H1 (cell line): ENCODE results near the gene BUD13. TPM values are rescaled to one million over a fixed set of nuclear protein-coding genes. Genes with fewer than 3 reads are reported as not detected.

Source experiments
- CTCF ChIA-PET: fragments of 300-600 bp; sonication (Branson Sonifier 250); formaldehyde crosslinking; loops from one replicate; lab custom pipeline; 2021; ENCODE audit not compliant: partially characterized antibody; lab: Charles Lee
- POLR2A ChIA-PET: fragments of 300-600 bp; sonication (Branson Sonifier 250); formaldehyde crosslinking; loops from one replicate; lab custom pipeline; 2021; ENCODE audit warnings: inconsistent platforms; ENCODE audit not compliant: partially characterized antibody; lab: Charles Lee
- DNase-seq, 2 experiments: peaks; one replicate each; pipeline versions ENCODE4 v3.0.0 to v3.0.0-alpha.2; 2010 to 2022; ENCODE audit warnings: low spot score in 2 of 2, low read depth in 1 of 2, mixed read lengths in 1 of 2
- FAIRE-seq: peaks from 2 replicates; lab custom pipeline; 2011; peaks lifted over from hg19 to GRCh38; lab: Jason Lieb, UNC
- H2AFZ ChIP-seq: 2 replicates; pipeline ENCODE4 v1.8.1; 2012; ENCODE audit warnings: low read length, inconsistent platforms
- H2AK5ac ChIP-seq: 2 replicates; pipeline ENCODE4 v1.6.1; 2013; ENCODE audit warnings: low read depth, low read length
- H2BK120ac ChIP-seq: replicated peaks from 2 replicates; pipeline ENCODE3; 2013; ENCODE audit warnings: low read depth, low read length, inconsistent platforms
- H2BK12ac ChIP-seq: 2 replicates; pipeline ENCODE4 v1.6.1; 2013; ENCODE audit warnings: low read depth, low read length
- H2BK15ac ChIP-seq: 2 replicates; pipeline ENCODE4 v1.6.1; 2013; ENCODE audit warnings: low read length
- H2BK20ac ChIP-seq: 2 replicates; pipeline ENCODE4 v1.6.1; 2013; ENCODE audit warnings: low read length
- H2BK5ac ChIP-seq: 2 replicates; pipeline ENCODE4 v1.6.1; 2013; ENCODE audit warnings: low read depth, low read length
- H3K14ac ChIP-seq: 2 replicates; pipeline ENCODE4 v1.6.1; 2013; ENCODE audit warnings: inconsistent platforms; ENCODE audit not compliant: insufficient read length
- H3K18ac ChIP-seq: 2 replicates; pipeline ENCODE4 v1.6.1; 2013; ENCODE audit warnings: low read length; ENCODE audit errors: extremely low read depth
- H3K23ac ChIP-seq: 2 replicates; pipeline ENCODE4 v1.6.1; 2013; ENCODE audit warnings: inconsistent platforms; ENCODE audit not compliant: insufficient read length
- H3K23me2 ChIP-seq: 2 replicates; pipeline ENCODE4 v1.6.1; 2013; ENCODE audit warnings: low read depth, low read length
- H3K27ac ChIP-seq: 2 replicates; pipeline ENCODE4 v1.6.1; 2011; ENCODE audit warnings: low read depth, low read length, inconsistent platforms
- H3K27me3 ChIP-seq, 4 experiments: replicated peaks in 1 of 4; 1 replicate in 1 of 4; 2 replicates in 3 of 4; pipeline versions ENCODE4 v1.6.1 to v1.8.1; 2011 to 2013; ENCODE audit warnings: low read length in 3 of 4, mild to moderate bottlenecking in 3 of 4, inconsistent platforms in 2 of 4, mixed read lengths in 2 of 4, moderate library complexity in 1 of 4; ENCODE audit not compliant: control insufficient read depth in 3 of 4, insufficient read depth in 3 of 4; ENCODE audit errors: extremely low read depth in 1 of 4
- H3K36me3 ChIP-seq, 4 experiments: 2 replicates each; pipeline versions ENCODE4 v1.6.1 to v1.8.1; 2011 to 2013; ENCODE audit warnings: mild to moderate bottlenecking in 4 of 4, low read length in 3 of 4, moderate library complexity in 2 of 4, control low read depth in 1 of 4, inconsistent platforms in 1 of 4; ENCODE audit not compliant: insufficient read depth in 4 of 4, control insufficient read depth in 2 of 4
- H3K4ac ChIP-seq: replicated peaks from 2 replicates; pipeline ENCODE3; 2013; ENCODE audit warnings: low read length, low read depth, mixed read lengths, inconsistent platforms; ENCODE audit not compliant: insufficient read length
- H3K4me1 ChIP-seq, 4 experiments: replicated peaks in 1 of 4; 1 replicate in 1 of 4; 2 replicates in 3 of 4; pipeline versions ENCODE4 v1.6.1 to v1.8.1; 2011 to 2013; ENCODE audit warnings: low read length in 3 of 4, inconsistent platforms in 2 of 4, mixed read lengths in 1 of 4; ENCODE audit not compliant: insufficient read depth in 4 of 4, control insufficient read depth in 3 of 4
- H3K4me2 ChIP-seq, 2 experiments: 2 replicates each; pipeline versions ENCODE4 v1.6.1 to v1.8.1; 2011 to 2013; ENCODE audit warnings: low read depth in 2 of 2, low read length in 2 of 2, control low read depth in 1 of 2, inconsistent platforms in 1 of 2, mild to moderate bottlenecking in 1 of 2; ENCODE audit not compliant: insufficient read depth in 1 of 2
- H3K4me3 ChIP-seq, 4 experiments: fragments of 200-600, 300-600 bp in 1 of 4; sonication (generic), shearing (Covaris generic), sonication (Bioruptor Twin) in 1 of 4; 2 replicates each; pipeline versions ENCODE4 v1.5.1 to v1.8.1; 2011 to 2016; ENCODE audit warnings: low read length in 4 of 4, low read depth in 3 of 4, control low read depth in 2 of 4, inconsistent platforms in 2 of 4, mild to moderate bottlenecking in 2 of 4, mixed read lengths in 1 of 4, moderate library complexity in 1 of 4; ENCODE audit not compliant: insufficient read depth in 2 of 4; ENCODE audit errors: extremely low read depth in 1 of 4
- H3K56ac ChIP-seq: replicated peaks from 2 replicates; pipeline ENCODE3; 2013; ENCODE audit warnings: low read depth, mild to moderate bottlenecking, mixed read lengths, low read length, inconsistent platforms; ENCODE audit not compliant: insufficient read length
- H3K79me1 ChIP-seq: 2 replicates; pipeline ENCODE4 v1.6.1; 2013; ENCODE audit warnings: low read depth, low read length, control low read depth
- H3K79me2 ChIP-seq, 2 experiments: 2 replicates each; pipeline versions ENCODE4 v1.6.1 to v1.8.1; 2012 to 2013; ENCODE audit warnings: low read length in 2 of 2, mild to moderate bottlenecking in 2 of 2, inconsistent platforms in 1 of 2; ENCODE audit not compliant: insufficient read depth in 2 of 2, control insufficient read depth in 1 of 2
- H3K9ac ChIP-seq, 4 experiments: replicated peaks in 1 of 4; 1 replicate in 1 of 4; 2 replicates in 3 of 4; pipeline versions ENCODE4 v1.6.1 to v1.8.1; 2011 to 2013; ENCODE audit warnings: low read depth in 3 of 4, low read length in 3 of 4, control low read depth in 2 of 4, mild to moderate bottlenecking in 2 of 4, moderate library complexity in 2 of 4, inconsistent platforms in 1 of 4; ENCODE audit errors: extremely low read depth in 1 of 4
- H3K9me3 ChIP-seq, 2 experiments: 2 replicates each; pipeline versions ENCODE4 v1.6.1 to v1.8.1; 2012 to 2013; ENCODE audit warnings: mild to moderate bottlenecking in 2 of 2, moderate library complexity in 2 of 2, control low read depth in 1 of 2, inconsistent platforms in 1 of 2, low read depth in 1 of 2, low read length in 1 of 2, mixed read lengths in 1 of 2; ENCODE audit not compliant: insufficient read depth in 2 of 2
- H4K20me1 ChIP-seq, 2 experiments: replicated peaks in 1 of 2; 2 replicates each; pipeline versions ENCODE3 to v1.8.1; 2011 to 2013; ENCODE audit warnings: inconsistent platforms in 2 of 2, low read length in 2 of 2, mild to moderate bottlenecking in 1 of 2; ENCODE audit not compliant: insufficient read depth in 2 of 2, control insufficient read depth in 1 of 2
- H4K5ac ChIP-seq: 2 replicates; pipeline ENCODE4 v1.6.1; 2013; ENCODE audit warnings: low read length, low read depth, mixed read lengths, inconsistent platforms; ENCODE audit not compliant: insufficient read length
- H4K8ac ChIP-seq: 2 replicates; pipeline ENCODE4 v1.8.0; 2013; ENCODE audit warnings: mild to moderate bottlenecking, moderate library complexity, low read length, inconsistent platforms; ENCODE audit not compliant: insufficient read depth; ENCODE audit errors: extremely low read depth
- H4K91ac ChIP-seq: replicated peaks from 2 replicates; pipeline ENCODE3; 2013; ENCODE audit warnings: low read length, mixed read lengths, inconsistent platforms; ENCODE audit not compliant: insufficient read length
- BRCA1 ChIP-seq: IDR thresholded peaks from 2 replicates; pipeline ENCODE4 v1.6.1; 2012; ENCODE audit warnings: low read depth, low read length, improper control_type of control experiment
- HDAC2 ChIP-seq, 2 experiments: fragments of 300-600 bp in 1 of 2; sonication (generic) in 1 of 2; IDR thresholded peaks; 2 replicates each; pipeline ENCODE4 v1.6.1; 2011 to 2012; ENCODE audit warnings: low read depth in 2 of 2, low read length in 2 of 2, mild to moderate bottlenecking in 2 of 2, moderate library complexity in 2 of 2, borderline replicate concordance in 1 of 2, inconsistent platforms in 1 of 2
- KDM1A ChIP-seq: fragments of 200-600, 300-600 bp; sonication (generic); IDR thresholded peaks from 2 replicates; pipeline ENCODE4 v1.7.1; 2016; ENCODE audit warnings: mild to moderate bottlenecking, low read length, borderline replicate concordance
- USF2 ChIP-seq: IDR thresholded peaks from 2 replicates; pipeline ENCODE4 v1.6.1; 2011; ENCODE audit warnings: low read length, improper control_type of control experiment
- WGBS, 2 experiments: shearing (Covaris generic) in 1 of 2; methylation state at CpG; one replicate each; pipeline versions ENCODE4 v1.1.6 to v1.1.7; 2013 to 2015; ENCODE audit warnings: low lambda C conversion rate in 2 of 2, mixed read lengths in 2 of 2, inconsistent platforms in 1 of 2, low coverage in 1 of 2, missing lambda C conversion rate in 1 of 2; ENCODE audit not compliant: insufficient replicate concordance in 2 of 2, insufficient coverage in 1 of 2, insufficient read length in 1 of 2; ENCODE audit errors: extremely low coverage in 1 of 2, missing lambda C conversion rate in 1 of 2; 5-methylcytosine and 5-hydroxymethylcytosine counted together
- polyA plus RNA-seq, 7 experiments: library from polyadenylated mRNA; depleted of rRNA in 3 of 7; stranded (reverse) in 5 of 7; unstranded in 2 of 7; fragments of >200 nt in 5 of 7; fragments of 200-250 nt in 2 of 7; gene quantifications; 1 replicate in 5 of 7; 2 replicates in 1 of 7; 4 replicates in 1 of 7; pipeline versions ENCODE4 v1.2.1 to v1.2.3, GENCODE V29; 2011 to 2013; ENCODE audit warnings: missing spikeins in 2 of 7, mixed read lengths in 2 of 7
- total RNA-seq: library from RNA; stranded (reverse); fragmentation: NEBNext Ultra II Directional; extraction: Animal tissue kit (Norgen Biotek cat#: 25700); gene quantifications from 2 replicates; pipeline ENCODE4 v1.2.1, GENCODE V29; 2021

BUD13 gene
- total and polyA plus RNA-seq, 2 of the 8 experiments (the other 6 are each of a cell fraction or from before 2014, with no cell fraction given), result 24.8 to 27.2 TPM

GRCh38 chr11:116798368-116798767 lies 25.6 kb upstream of the BUD13 start:
- no peaks in the 10 kb centered on the region for H3K79me2 ChIP-seq
- CTCF ChIA-PET, result interaction anchor here (1.1 to 4.5 kb wide), 2 partner anchors 8 to 28 kb away, joined by 4 to 31 read pairs; partner anchors contain the start of gene APOA5
- H2AK5ac ChIP-seq, result no peak overlapping the region
- no peak overlapping the region for H3K4ac ChIP-seq
- H2BK5ac ChIP-seq, result no peak overlapping the region
- H3K9ac ChIP-seq, result no peak overlapping the region
- no peaks in the 10 kb centered on the region for H3K36me3 ChIP-seq
- TF ChIP-seq HDAC2 (IDR thresholded peaks at IDR 0.05; ENCODE audit: borderline replicate concordance in 1 of 2, low read depth in 2 of 2, low read length in 2 of 2) (no peak), KDM1A (no peak), BRCA1 (no peak), USF2 (no peak)
- H3K4me2 ChIP-seq, result no peak overlapping the region
- no peak overlapping the region for H2AFZ ChIP-seq
- H2BK120ac ChIP-seq, result no peak overlapping the region
- H3K18ac ChIP-seq, result no peak overlapping the region
- H3K4me3 ChIP-seq, result no peak overlapping the region
- H3K79me1 ChIP-seq, result no peaks in the 10 kb centered on the region
- no peaks in the 10 kb centered on the region for H3K23me2 ChIP-seq
- H3K9me3 ChIP-seq, result no peaks in the 10 kb centered on the region
- no peak overlapping the region for H2BK15ac ChIP-seq
- DNase-seq (no peak), FAIRE-seq (no peak)
- no peak overlapping the region for H2BK20ac ChIP-seq
- H4K91ac ChIP-seq, result no peak overlapping the region
- POLR2A ChIA-PET, result no interaction called here
- H4K5ac ChIP-seq, result no peak overlapping the region
- H3K23ac ChIP-seq, result no peak overlapping the region
- no peak overlapping the region for H3K27ac ChIP-seq
- H3K56ac ChIP-seq, result no peak overlapping the region
- no peaks in the 10 kb centered on the region for H3K27me3 ChIP-seq
- no peak overlapping the region for H2BK12ac ChIP-seq
- no peaks in the 10 kb centered on the region for H4K20me1 ChIP-seq
- 0 out of 7 replicates have a peak, but pooled peaks cover 0 to 3% (median 0%) of the 10 kb centered on the region in 4 experiments for H3K4me1 ChIP-seq
- 86% methylated on average over 4 of the region's 5 CpGs; no CpG with 5 or more reads in 1 of the 2 experiments for WGBS, 2 experiments
- H3K14ac ChIP-seq, result no peak overlapping the region
- no peak overlapping the region for H4K8ac ChIP-seq
